ENCODE data around the gene CDK19.
"Not testable (repeated sequence)": the region's sequence is repeated elsewhere in the genome, so short reads cannot be mapped to it uniquely, and the experiment has no call there.

Gene CDK19

GRCh38 chr6:110815411-110816409 lies at the start of gene CDK19:
Gene CDK19, minus strand, starts transcription at chr6:110815469. Its CDS starts 333 bp downstream, at chr6:110815136.
- peak; percentile 89 for FAIRE-seq

- no peak for FAIRE-seq
Observed at GRCh38 chr6:110864824-110865223, 49.6 kb upstream of the CDK19 start.

- no peak for FAIRE-seq
Observed at GRCh38 chr6:110859335-110859792, 44.1 kb upstream of the CDK19 start.

GRCh38 chr6:110858562-110859214 lies 43.4 kb upstream of the CDK19 start:
- FAIRE-seq: no peak

GRCh38 chr6:110858016-110858415 lies 42.7 kb upstream of the CDK19 start:
- FAIRE-seq: no peak

GRCh38 chr6:110856296-110856695 lies 41.0 kb upstream of the CDK19 start:
- FAIRE-seq: no peak

- no peak for FAIRE-seq
Observed at GRCh38 chr6:110853754-110854477, 38.6 kb upstream of the CDK19 start.

- no peak for FAIRE-seq
Observed at GRCh38 chr6:110852773-110853172, 37.5 kb upstream of the CDK19 start.

GRCh38 chr6:110849781-110850180 lies 34.5 kb upstream of the CDK19 start:
- FAIRE-seq: no peak

- FAIRE-seq: no peak
Observed at GRCh38 chr6:110841266-110841665, 26.0 kb upstream of the CDK19 start.

- not testable (repeated sequence) for FAIRE-seq
Observed at GRCh38 chr6:110835751-110836150, 20.5 kb upstream of the CDK19 start.

- FAIRE-seq: no peak
Observed at GRCh38 chr6:110833831-110834230, 18.6 kb upstream of the CDK19 start.

- no peak for FAIRE-seq
Observed at GRCh38 chr6:110831405-110831804, 16.1 kb upstream of the CDK19 start.

- FAIRE-seq: no peak
Observed at GRCh38 chr6:110828396-110828795, 13.1 kb upstream of the CDK19 start.

- FAIRE-seq: no peak
Observed at GRCh38 chr6:110826236-110827129, 11.2 kb upstream of the CDK19 start.

- no peak for FAIRE-seq
Observed at GRCh38 chr6:110823146-110823545, 7.9 kb upstream of the CDK19 start.

GRCh38 chr6:110822249-110822648 lies 7.0 kb upstream of the CDK19 start:
- no peak for FAIRE-seq

GRCh38 chr6:110816677-110817076 lies 1.4 kb upstream of the CDK19 start:
- no peak for FAIRE-seq

GRCh38 chr6:110815015-110815410 lies 256 bp downstream of the CDK19 start:
- no peak for FAIRE-seq

GRCh38 chr6:110814102-110815014 lies 911 bp downstream of the CDK19 start:
- FAIRE-seq: no peak

All from islet of Langerhans (tissue), 1 donor.